CD14-positive monocyte (primary cell): Measurements from ENCODE around the gene FAM83F. TPM values are rescaled to one million over a fixed set of nuclear protein-coding genes. Genes with fewer than 3 reads are reported as not detected.

Experiments
- DNase-seq, 3 donors: peaks; one replicate each; pipeline ENCODE4 v3.0.0-alpha.2; 2011 to 2022
- H2AFZ ChIP-seq: 2 replicates; pipeline ENCODE4 v1.6.0; 2012; ENCODE audit warnings: mild to moderate bottlenecking, low read depth, low read length, inconsistent platforms; ENCODE audit not compliant: insufficient read depth, poor library complexity, severe bottlenecking
- H3K27ac ChIP-seq, 2 donors: 1 replicate in 1 of 2; 2 replicates in 1 of 2; pipeline ENCODE4 v1.5.1; 2012 to 2013; ENCODE audit warnings: low read length in 2 of 2, control low read depth in 1 of 2, inconsistent platforms in 1 of 2, low read depth in 1 of 2, mild to moderate bottlenecking in 1 of 2
- H3K27me3 ChIP-seq, 2 donors: one replicate each; pipeline versions ENCODE4 v1.6.0 to v1.6.1; 2011 to 2013; ENCODE audit warnings: low read length in 2 of 2; ENCODE audit not compliant: control insufficient read depth in 2 of 2, insufficient read depth in 2 of 2
- H3K36me3 ChIP-seq, 2 donors: replicated peaks in 1 of 2; 1 replicate in 1 of 2; 2 replicates in 1 of 2; pipeline versions ENCODE4 v1.5.1 to v1.6.1; 2012 to 2013; ENCODE audit warnings: low read length in 2 of 2, control low read depth in 1 of 2, inconsistent platforms in 1 of 2, mild to moderate bottlenecking in 1 of 2; ENCODE audit not compliant: insufficient read depth in 2 of 2, control insufficient read depth in 1 of 2
- H3K4me1 ChIP-seq, 2 donors: 1 replicate in 1 of 2; 2 replicates in 1 of 2; pipeline versions ENCODE4 v1.5.1 to v1.6.1; 2012 to 2013; ENCODE audit warnings: low read length in 2 of 2, control low read depth in 1 of 2, inconsistent platforms in 1 of 2, mild to moderate bottlenecking in 1 of 2, moderate library complexity in 1 of 2; ENCODE audit not compliant: insufficient read depth in 2 of 2, control insufficient read depth in 1 of 2
- H3K4me2 ChIP-seq: replicated peaks from 2 replicates; pipeline ENCODE3; 2012; ENCODE audit warnings: low read length, moderate library complexity, mild to moderate bottlenecking; ENCODE audit not compliant: poor library complexity, severe bottlenecking; ENCODE audit errors: extremely low read depth
- H3K4me3 ChIP-seq, 3 experiments: fragments of 200-600 bp in 1 of 3; sonication (generic) in 1 of 3; replicated peaks in 1 of 3; 1 replicate in 2 of 3; 2 replicates in 1 of 3; pipeline ENCODE4 v1.5.1; 2011 to 2013; ENCODE audit warnings: low read length in 3 of 3, mild to moderate bottlenecking in 3 of 3, control low read depth in 2 of 3, low read depth in 2 of 3, inconsistent platforms in 1 of 3, moderate library complexity in 1 of 3
- H3K79me2 ChIP-seq: 2 replicates; pipeline ENCODE4 v1.6.0; 2012; ENCODE audit warnings: mild to moderate bottlenecking, control low read depth, inconsistent platforms, low read length, moderate library complexity; ENCODE audit not compliant: insufficient read depth
- H3K9ac ChIP-seq: 2 replicates; pipeline ENCODE4 v1.6.0; 2017; ENCODE audit warnings: low read length, mild to moderate bottlenecking; ENCODE audit not compliant: insufficient read depth, poor library complexity, severe bottlenecking
- H3K9me3 ChIP-seq, 2 donors: replicated peaks in 1 of 2; 1 replicate in 1 of 2; 2 replicates in 1 of 2; pipeline versions ENCODE4 v1.5.1 to v1.6.1; 2012 to 2013; ENCODE audit warnings: low read length in 2 of 2, control low read depth in 1 of 2; ENCODE audit not compliant: control insufficient read depth in 1 of 2, insufficient read depth in 1 of 2
- H4K20me1 ChIP-seq: 2 replicates; pipeline ENCODE4 v1.6.0; 2012; ENCODE audit warnings: mild to moderate bottlenecking, low read length, control low read depth, moderate library complexity; ENCODE audit not compliant: insufficient read depth
- H3K27ac Mint-ChIP-seq, 7 donors: one replicate each; pipeline ENCODE4 v1.8.0; 2020; ENCODE audit warnings: mild to moderate bottlenecking in 7 of 7, mixed read lengths in 7 of 7, moderate library complexity in 6 of 7, inconsistent platforms in 2 of 7
- H3K27me3 Mint-ChIP-seq, 3 donors: one replicate each; pipeline ENCODE4 v1.8.0; 2021 to 2022; ENCODE audit warnings: low read depth in 3 of 3, mild to moderate bottlenecking in 3 of 3, mixed read lengths in 3 of 3, moderate library complexity in 3 of 3, inconsistent platforms in 1 of 3
- H3K36me3 Mint-ChIP-seq, 2 donors: one replicate each; pipeline ENCODE4 v1.8.0; 2020; ENCODE audit warnings: mixed read lengths in 2 of 2, inconsistent platforms in 1 of 2, mild to moderate bottlenecking in 1 of 2
- H3K4me1 Mint-ChIP-seq: one replicate; pipeline ENCODE4 v1.8.0; 2020; ENCODE audit warnings: mild to moderate bottlenecking, mixed read lengths
- H3K4me3 Mint-ChIP-seq, 2 donors: one replicate each; pipeline ENCODE4 v1.8.0; 2020; ENCODE audit warnings: mild to moderate bottlenecking in 2 of 2, mixed read lengths in 2 of 2, moderate library complexity in 1 of 2
- H3K9me3 Mint-ChIP-seq, 7 donors: one replicate each; pipeline ENCODE4 v1.8.0; 2020 to 2022; ENCODE audit warnings: mixed read lengths in 7 of 7, mild to moderate bottlenecking in 6 of 7, moderate library complexity in 6 of 7, inconsistent platforms in 2 of 7
- WGBS: methylation state at CpG from one replicate; pipeline ENCODE4 v1.1.5; 2013; ENCODE audit warnings: missing lambda C conversion rate; ENCODE audit not compliant: insufficient coverage; 5-methylcytosine and 5-hydroxymethylcytosine counted together
- intact Hi-C, 2 donors: fragments of 100-400 bp; cut with micrococcal nuclease; formaldehyde crosslinking; loops; one replicate each; pipeline versions ENCODE4 v1.15.0 to v1.15.1; 2023
- polyA plus RNA-seq, 3 donors: library from polyadenylated mRNA; depleted of rRNA in 1 of 3; unstranded in 2 of 3; stranded (reverse) in 1 of 3; fragments of 300-500 nt in 2 of 3; fragments of >200 nt in 1 of 3; fragmentation: Illumina TruSeq in 2 of 3; gene quantifications; 1 replicate in 2 of 3; 2 replicates in 1 of 3; pipeline ENCODE4 v1.2.3, GENCODE V29; 2012 to 2021
- TF ChIP-seq, protein P1 (sequence below): fragments of 200-600 bp; IDR thresholded peaks from one replicate; pipeline ENCODE4 v1.8.0; 2022; ENCODE audit warnings: antibody characterized with exemption, mild to moderate bottlenecking

Gene FAM83F
- polyA plus RNA-seq, 3 donors: 0.01 TPM; not detected in 2

DNA sequence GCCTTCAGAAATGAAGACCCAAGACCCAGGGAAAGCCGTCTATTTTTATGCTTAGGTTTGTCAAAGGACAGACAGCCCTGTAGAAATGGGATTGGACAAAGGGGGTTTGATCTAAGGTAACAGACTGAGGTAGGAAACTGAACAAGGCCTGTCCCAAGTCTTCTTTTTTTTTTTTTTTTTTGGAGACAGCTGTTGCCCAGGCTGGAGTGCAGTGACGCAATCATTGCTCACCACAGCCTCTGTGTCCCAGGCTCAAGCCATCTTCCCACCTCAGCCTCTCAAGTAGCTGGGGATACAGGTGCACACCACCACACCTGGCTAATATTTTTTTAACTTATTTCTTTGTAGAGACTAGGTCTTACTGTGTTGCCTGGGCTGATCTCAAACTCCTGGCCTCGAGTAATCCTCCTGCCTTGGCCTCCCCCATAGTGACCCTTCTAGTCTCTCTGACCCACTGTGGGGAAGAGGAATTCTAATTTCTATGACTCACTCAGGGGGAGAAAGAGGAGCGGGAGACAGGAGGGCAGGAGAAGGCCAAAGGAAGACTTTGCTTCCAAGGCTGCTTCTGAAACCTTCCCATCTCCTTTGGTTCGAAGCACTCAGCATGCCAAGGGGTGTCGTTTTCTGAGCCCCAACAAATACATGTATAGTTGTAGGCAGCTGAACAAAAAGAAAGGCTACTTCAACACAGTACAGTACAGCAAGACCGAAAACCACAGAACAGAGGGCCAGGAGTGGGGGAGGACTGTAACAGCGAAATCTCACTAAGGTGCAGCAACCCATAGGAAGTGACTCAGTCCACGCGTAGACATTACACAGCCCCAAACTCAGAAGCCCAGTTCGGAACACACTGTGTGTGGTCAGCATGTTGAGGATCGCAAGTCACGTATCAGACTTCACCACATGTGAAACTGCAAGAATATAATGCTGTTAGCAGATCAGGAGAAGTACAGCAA lies 33.7 kb upstream of the FAM83F start:
- WGBS: 14% methylated on average over 7 of the region's 13 CpGs
- Histone ChIP-seq H3K27ac (peak overlapping the region in 1 of 2 donors; percentile 73), H3K4me1 (peaks cover 49 to 57% of the 10 kb centered on the region in 2 donors), H3K4me2 (peak overlapping the region; percentile 63), H3K79me2 (no peaks in the 10 kb centered on the region), H3K36me3 (no peaks in the 10 kb centered on the region), H4K20me1 (no peaks in the 10 kb centered on the region), H3K9me3 (no peaks in the 10 kb centered on the region), H3K9ac (no peak overlapping the region), H2AFZ (no peak overlapping the region), H3K27me3 (peaks cover 31 to 65% of the 10 kb centered on the region in 2 donors), H3K4me3 (peak overlapping the region in 1 of 3 experiments; percentile 51)
- TF ChIP-seq, protein P1, sequence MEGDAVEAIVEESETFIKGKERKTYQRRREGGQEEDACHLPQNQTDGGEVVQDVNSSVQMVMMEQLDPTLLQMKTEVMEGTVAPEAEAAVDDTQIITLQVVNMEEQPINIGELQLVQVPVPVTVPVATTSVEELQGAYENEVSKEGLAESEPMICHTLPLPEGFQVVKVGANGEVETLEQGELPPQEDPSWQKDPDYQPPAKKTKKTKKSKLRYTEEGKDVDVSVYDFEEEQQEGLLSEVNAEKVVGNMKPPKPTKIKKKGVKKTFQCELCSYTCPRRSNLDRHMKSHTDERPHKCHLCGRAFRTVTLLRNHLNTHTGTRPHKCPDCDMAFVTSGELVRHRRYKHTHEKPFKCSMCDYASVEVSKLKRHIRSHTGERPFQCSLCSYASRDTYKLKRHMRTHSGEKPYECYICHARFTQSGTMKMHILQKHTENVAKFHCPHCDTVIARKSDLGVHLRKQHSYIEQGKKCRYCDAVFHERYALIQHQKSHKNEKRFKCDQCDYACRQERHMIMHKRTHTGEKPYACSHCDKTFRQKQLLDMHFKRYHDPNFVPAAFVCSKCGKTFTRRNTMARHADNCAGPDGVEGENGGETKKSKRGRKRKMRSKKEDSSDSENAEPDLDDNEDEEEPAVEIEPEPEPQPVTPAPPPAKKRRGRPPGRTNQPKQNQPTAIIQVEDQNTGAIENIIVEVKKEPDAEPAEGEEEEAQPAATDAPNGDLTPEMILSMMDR: no peak
- peak; percentile 91 to 93 (median 91) for DNase-seq
- H3K27me3 Mint-ChIP-seq: peaks cover 58 to 68% (median 61%) of the 10 kb centered on the region in 3 donors
- H3K36me3 Mint-ChIP-seq: peaks cover 15 to 17% of the 10 kb centered on the region in 2 donors
- peaks cover 60% of the 10 kb centered on the region for H3K4me1 Mint-ChIP-seq
- peak overlapping the region; percentile 60 to 93 (median 87) for H3K27ac Mint-ChIP-seq
- H3K9me3 Mint-ChIP-seq: peaks cover 0 to 18% (median 6%) of the 10 kb centered on the region in 7 donors
- intact Hi-C loops: no loop called here
- peak overlapping the region; percentile 41 to 62 for H3K4me3 Mint-ChIP-seq

DNA sequence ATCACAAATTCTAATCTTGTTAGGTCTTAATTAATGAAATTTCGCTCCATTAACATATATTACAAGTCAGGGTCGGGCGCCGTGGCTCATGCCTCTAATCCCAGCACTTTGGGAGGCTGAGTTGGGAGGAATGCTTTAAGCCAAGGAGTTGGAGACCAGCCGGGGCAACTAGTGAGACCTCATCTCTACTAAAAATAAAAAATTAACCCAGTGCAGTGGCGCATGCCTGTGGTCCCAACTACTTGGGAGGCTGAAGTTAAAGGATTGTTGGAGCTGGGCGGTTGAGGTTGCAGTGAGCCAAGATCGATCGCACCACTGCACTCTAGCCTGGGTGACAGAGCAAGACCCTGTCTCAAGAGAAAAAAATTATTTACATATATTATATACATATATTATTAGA lies 32.7 kb upstream of the FAM83F start:
- Mint-ChIP-seq H3K36me3 (peaks cover 15 to 17% of the 10 kb centered on the region in 2 donors), H3K4me3 (peak overlapping the region in 1 of 2 donors; percentile 61), H3K27me3 (peaks cover 62 to 68% (median 67%) of the 10 kb centered on the region in 3 donors), H3K27ac (peak overlapping the region; percentile 42 to 93 (median 75)), H3K4me1 (peaks cover 53% of the 10 kb centered on the region), H3K9me3 (peaks cover 0 to 18% (median 6%) of the 10 kb centered on the region in 7 donors)
- Histone ChIP-seq H3K9me3 (no peaks in the 10 kb centered on the region), H3K36me3 (no peaks in the 10 kb centered on the region), H3K79me2 (no peaks in the 10 kb centered on the region), H3K4me2 (no peak overlapping the region), H3K4me3 (peak overlapping the region in 1 of 3 experiments; percentile 51), H3K9ac (no peak overlapping the region), H3K4me1 (peaks cover 43 to 50% of the 10 kb centered on the region in 2 donors), H2AFZ (no peak overlapping the region), H3K27ac (no peak overlapping the region), H4K20me1 (no peaks in the 10 kb centered on the region), H3K27me3 (peaks cover 36 to 74% of the 10 kb centered on the region in 2 donors)
- intact Hi-C loops: no loop called here
- TF ChIP-seq, protein P1: no peak
- no peak for DNase-seq
- no CpG with 5 or more reads among the region's 9 CpGs for WGBS
